Pancreas (tissue), 10 donors: ENCODE results near the gene CMIP. TPM values are rescaled to one million over a fixed set of nuclear protein-coding genes. Genes with fewer than 3 reads are reported as not detected.

Source experiments
- ATAC-seq, 4 donors: fragments of 200-7000 bp; cut with Tn5 transposase; one replicate each; pipeline versions ENCODE4 v1.8.0 to v1.9.1; 2020; ENCODE audit warnings: mild to moderate bottlenecking in 4 of 4, moderate library complexity in 4 of 4
- DNase-seq, 6 donors: peaks; one replicate each; pipeline ENCODE4 v3.0.0-alpha.2; 2020
- FAIRE-seq: peaks from 2 replicates; lab custom pipeline; 2012; peaks lifted over from hg19 to GRCh38; lab: Jason Lieb, UNC
- H3K27ac ChIP-seq, 4 donors: fragments of 200-600 bp; sonication (generic); 1 replicate in 3 of 4; 2 replicates in 1 of 4; pipeline versions ENCODE4 v1.5.0 to v1.8.0; 2020
- H3K27me3 ChIP-seq, 4 donors: fragments of 200-600 bp; one replicate each; pipeline ENCODE4 v1.8.0; 2021
- H3K36me3 ChIP-seq, 3 donors: fragments of 200-600 bp; sonication (generic) in 1 of 3; one replicate each; pipeline versions ENCODE4 v1.5.0 to v1.8.0; 2020 to 2021
- H3K4me1 ChIP-seq, 3 donors: fragments of 200-600 bp; one replicate each; pipeline ENCODE4 v1.8.0; 2021
- H3K4me3 ChIP-seq, 4 donors: fragments of 200-600 bp; sonication (generic) in 2 of 4; one replicate each; pipeline versions ENCODE4 v1.5.0 to v1.8.0; 2020 to 2021
- H3K9me3 ChIP-seq, 4 donors: fragments of 200-600 bp; one replicate each; pipeline ENCODE4 v1.8.0; 2021
- WGBS, 2 donors: extraction: QIAGEN DNeasy Blood & Tissue Kit; methylation state at CpG; one replicate each; pipeline ENCODE4 v1.1.7; 2013; 5-methylcytosine and 5-hydroxymethylcytosine counted together
- intact Hi-C, 3 donors: fragments of 100-400 bp; cut with DNase I; formaldehyde crosslinking; loops; one replicate each; pipeline versions ENCODE4 v1.11.1 to v1.14.2; 2022
- polyA plus RNA-seq, 2 donors: library from polyadenylated mRNA; stranded (reverse); fragments of 200-250 nt; gene quantifications; one replicate each; pipeline ENCODE4 v1.2.3, GENCODE V29; 2013
- total RNA-seq, 6 donors: library from RNA; stranded (reverse); fragmentation: NEBNext Ultra II Directional in 4 of 6; extraction: Animal tissue kit (Norgen Biotek cat#: 25700) in 4 of 6; gene quantifications; one replicate each; pipeline versions ENCODE4 v1.2.1 to v1.2.4, GENCODE V29; 2021 to 2023
- TF ChIP-seq, protein P1 (sequence below), 4 donors: fragments of 200-600 bp; sonication (generic) in 3 of 4; IDR thresholded peaks; one replicate each; pipeline versions ENCODE4 v1.5.0 to v1.8.0; 2021; ENCODE audit warnings: antibody characterized with exemption in 4 of 4
- donor health status: healthy with polysubstance abuse.
- donor health status: DM: no; HTN: no; CAD: no; lungs with moderate emphysema.
- donor health status: DM: no; HTN: no; CAD: no.
- donor health status: control.
- donor health status: control.
- donor health status: Bipolar disorder and iron deficiency.
- donor health status: DM: yes; HTN: yes; CAD: no.
- donor health status: DM: no; HTN: no; CAD: no.
- donor health status: DM: no; HTN: no; CAD: no.
- donor health status: DM: yes; HTN: yes; CAD: no.

Gene CMIP
- total and polyA plus RNA-seq, 8 donors: 9.7 to 37.0 (median 21.5) TPM

DNA sequence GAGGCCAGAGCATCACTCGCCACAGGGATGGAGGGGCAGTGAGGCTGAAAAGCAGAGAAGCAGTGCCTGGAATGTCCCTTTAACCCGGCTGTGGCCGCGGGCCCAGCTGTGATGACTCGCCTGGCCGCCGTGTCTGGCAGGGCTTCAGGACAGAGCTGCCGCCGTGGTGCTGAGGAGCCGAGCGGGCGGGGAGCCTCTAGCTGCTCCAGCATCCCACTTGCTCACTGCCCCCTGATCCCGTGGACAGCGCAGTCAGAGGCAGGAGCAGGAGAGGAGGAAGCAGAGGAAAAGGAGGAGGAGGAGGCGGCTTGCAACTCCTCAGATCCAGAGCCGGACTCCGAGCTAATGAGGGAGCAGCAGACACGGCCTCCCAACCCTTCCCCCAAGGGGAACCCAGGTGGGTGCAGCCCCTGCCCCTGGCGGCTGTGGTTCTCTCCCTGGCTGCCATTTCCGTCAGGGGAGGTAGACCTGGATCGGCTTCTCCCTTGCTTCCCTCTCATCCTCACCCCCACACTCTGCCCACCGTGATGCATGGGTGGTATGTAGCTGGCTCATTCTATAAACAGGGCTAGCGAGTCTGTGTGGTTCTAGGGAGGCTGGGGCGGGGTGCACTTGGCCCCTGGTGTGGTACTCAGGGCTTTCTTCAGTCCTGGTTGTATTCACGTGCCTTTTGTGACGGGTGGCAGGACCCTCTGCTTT is 165.7 kb downstream of the CMIP start:
- FAIRE-seq: no peak
- DNase-seq: peak in 1 of 6 donors; percentile 33
- peaks cover 0 to 6% (median 0%) of the 10 kb centered on the region in 3 donors for H3K4me1 ChIP-seq
- no peaks in the 10 kb centered on the region for H3K9me3 ChIP-seq
- no peaks in the 10 kb centered on the region for H3K36me3 ChIP-seq
- WGBS, 2 donors: 79 to 82% methylated on average over 26 of the region's 26 CpGs
- no peaks in the 10 kb centered on the region for H3K27me3 ChIP-seq
- no peak overlapping the region for H3K4me3 ChIP-seq
- TF ChIP-seq, protein P1, sequence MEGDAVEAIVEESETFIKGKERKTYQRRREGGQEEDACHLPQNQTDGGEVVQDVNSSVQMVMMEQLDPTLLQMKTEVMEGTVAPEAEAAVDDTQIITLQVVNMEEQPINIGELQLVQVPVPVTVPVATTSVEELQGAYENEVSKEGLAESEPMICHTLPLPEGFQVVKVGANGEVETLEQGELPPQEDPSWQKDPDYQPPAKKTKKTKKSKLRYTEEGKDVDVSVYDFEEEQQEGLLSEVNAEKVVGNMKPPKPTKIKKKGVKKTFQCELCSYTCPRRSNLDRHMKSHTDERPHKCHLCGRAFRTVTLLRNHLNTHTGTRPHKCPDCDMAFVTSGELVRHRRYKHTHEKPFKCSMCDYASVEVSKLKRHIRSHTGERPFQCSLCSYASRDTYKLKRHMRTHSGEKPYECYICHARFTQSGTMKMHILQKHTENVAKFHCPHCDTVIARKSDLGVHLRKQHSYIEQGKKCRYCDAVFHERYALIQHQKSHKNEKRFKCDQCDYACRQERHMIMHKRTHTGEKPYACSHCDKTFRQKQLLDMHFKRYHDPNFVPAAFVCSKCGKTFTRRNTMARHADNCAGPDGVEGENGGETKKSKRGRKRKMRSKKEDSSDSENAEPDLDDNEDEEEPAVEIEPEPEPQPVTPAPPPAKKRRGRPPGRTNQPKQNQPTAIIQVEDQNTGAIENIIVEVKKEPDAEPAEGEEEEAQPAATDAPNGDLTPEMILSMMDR (IDR thresholded peaks at IDR 0.05): no peak
- ATAC-seq: peak in 3 of 4 donors; percentile 46 to 56 (median 49)
- intact Hi-C loops: loop anchor here in 1 of 3 donors (10.0 kb wide), 1 partner anchor 45 kb away; no protein-coding TSS in a partner anchor
- H3K27ac ChIP-seq: peak overlapping the region in 1 of 4 donors; percentile 17

- H3K36me3 ChIP-seq: no peaks in the 10 kb centered on the region
- DNase-seq: no peak
- H3K9me3 ChIP-seq: no peaks in the 10 kb centered on the region
- no peaks in the 10 kb centered on the region for H3K27me3 ChIP-seq
- TF ChIP-seq, protein P1 (IDR thresholded peaks at IDR 0.05): no peak
- intact Hi-C loops: loop anchor here in 1 of 3 donors (10.0 kb wide), 1 partner anchor 46 kb away; no protein-coding TSS in a partner anchor
- peak overlapping the region in 1 of 4 donors; percentile 17 for H3K27ac ChIP-seq
- no peak overlapping the region for H3K4me3 ChIP-seq
- no peak for FAIRE-seq
- ATAC-seq: no peak
- H3K4me1 ChIP-seq: peaks cover 0 to 6% (median 0%) of the 10 kb centered on the region in 3 donors
- 85 to 89% methylated on average over 10 of the region's 10 CpGs for WGBS, 2 donors
These were observed 166.3 kb downstream of the CMIP start for GRCh38 chr16:81610936-81611335.

- DNase-seq (no peak), ATAC-seq (no peak), FAIRE-seq (no peak)
- H3K36me3 ChIP-seq: no peaks in the 10 kb centered on the region
- TF ChIP-seq, protein P1 (IDR thresholded peaks at IDR 0.05): no peak
- H3K9me3 ChIP-seq: no peaks in the 10 kb centered on the region
- no peak overlapping the region for H3K4me3 ChIP-seq
- no peaks in the 10 kb centered on the region for H3K27me3 ChIP-seq
- no peaks in the 10 kb centered on the region for H3K4me1 ChIP-seq
- intact Hi-C loops: loop anchor here in 1 of 3 donors (10.0 kb wide), 1 partner anchor 47 kb away; no protein-coding TSS in a partner anchor
- peak overlapping the region in 2 of 4 donors; percentile 8 to 28 for H3K27ac ChIP-seq
- WGBS, 2 donors: 82 to 86% methylated on average over 6 of the region's 6 CpGs
These were observed 167.1 kb downstream of the CMIP start for GRCh38 chr16:81611721-81612120.

- intact Hi-C loops: loop anchor here in 1 of 3 donors (10.0 kb wide), 1 partner anchor 48 kb away; no protein-coding TSS in a partner anchor
- H3K4me1 ChIP-seq: no peaks in the 10 kb centered on the region
- no peaks in the 10 kb centered on the region for H3K9me3 ChIP-seq
- peak overlapping the region in 1 of 4 donors; percentile 28 for H3K27ac ChIP-seq
- no peaks in the 10 kb centered on the region for H3K27me3 ChIP-seq
- H3K36me3 ChIP-seq: no peaks in the 10 kb centered on the region
- WGBS, 2 donors: 85% methylated on average over 17 of the region's 17 CpGs
- no peak for FAIRE-seq
- H3K4me3 ChIP-seq: no peak overlapping the region
- no peak for ATAC-seq
- TF ChIP-seq, protein P1 (IDR thresholded peaks at IDR 0.05): no peak
- no peak for DNase-seq
These were observed 167.9 kb downstream of the CMIP start for GRCh38 chr16:81612351-81613163.
